Inflammatory macrophage (primary cell): ENCODE data around the gene C16orf96.
"Not testable (repeated sequence)": the region's sequence is repeated elsewhere in the genome, so short reads cannot be mapped to it uniquely, and the experiment has no call there.

Experiments
- DNase-seq, 2 donors: peaks; one replicate each; pipeline ENCODE4 v3.0.0-alpha.2; 2020 to 2022

C16orf96 gene

GRCh38 chr16:4566144-4566543 lies 10.0 kb downstream of the C16orf96 start:
- no peak for DNase-seq

GRCh38 chr16:4570086-4570485 lies 13.9 kb downstream of the C16orf96 start:
- DNase-seq, result no peak

GRCh38 chr16:4570688-4571321 lies 14.7 kb downstream of the C16orf96 start:
- peak in 1 of 2 donors; percentile 4 for DNase-seq

- DNase-seq, result peak; percentile 32 to 57
These were observed 16.6 kb downstream of the C16orf96 start for GRCh38 chr16:4572715-4573114.

GRCh38 chr16:4573926-4574325 lies 17.8 kb downstream of the C16orf96 start:
- DNase-seq, result not testable (repeated sequence)

- no peak for DNase-seq
These were observed 19.0 kb downstream of the C16orf96 start for GRCh38 chr16:4574919-4575705.

- no peak for DNase-seq
These were observed 19.9 kb downstream of the C16orf96 start for GRCh38 chr16:4576008-4576407.

- no peak for DNase-seq
These were observed 22.9 kb downstream of the C16orf96 start for GRCh38 chr16:4578961-4579530.

GRCh38 chr16:4580250-4580649 lies 24.1 kb downstream of the C16orf96 start:
- no peak for DNase-seq

- peak; percentile 74 for DNase-seq
These were observed 27.8 kb downstream of the C16orf96 start for GRCh38 chr16:4583906-4584305.

- DNase-seq, result no peak
These were observed 30.2 kb downstream of the C16orf96 start for GRCh38 chr16:4586291-4586690.

GRCh38 chr16:4588386-4588785 lies 32.2 kb downstream of the C16orf96 start:
- peak; percentile 55 to 75 for DNase-seq

GRCh38 chr16:4588961-4589360 lies 32.8 kb downstream of the C16orf96 start:
- DNase-seq, result no peak

GRCh38 chr16:4591191-4591590 lies 35.1 kb downstream of the C16orf96 start:
- DNase-seq, result no peak

GRCh38 chr16:4591706-4592470 lies 35.7 kb downstream of the C16orf96 start:
- peak; percentile 20 to 34 for DNase-seq

GRCh38 chr16:4593086-4593485 lies 36.9 kb downstream of the C16orf96 start:
- no peak for DNase-seq

- no peak for DNase-seq
These were observed 38.6 kb downstream of the C16orf96 start for GRCh38 chr16:4594433-4595410.

- no peak for DNase-seq
These were observed 41.0 kb downstream of the C16orf96 start for GRCh38 chr16:4597174-4597573.

GRCh38 chr16:4599037-4599436 lies 42.9 kb downstream of the C16orf96 start:
- no peak for DNase-seq

- no peak for DNase-seq
These were observed 43.4 kb downstream of the C16orf96 start for GRCh38 chr16:4599545-4599944.

GRCh38 chr16:4601036-4601863 lies 45.1 kb downstream of the C16orf96 start:
- no peak for DNase-seq
